ENCODE data around the gene HOXA2.
A peak's percentile ranks its signal among the peaks of the same experiment; 100 is the strongest.

HOXA2 gene

DNA sequence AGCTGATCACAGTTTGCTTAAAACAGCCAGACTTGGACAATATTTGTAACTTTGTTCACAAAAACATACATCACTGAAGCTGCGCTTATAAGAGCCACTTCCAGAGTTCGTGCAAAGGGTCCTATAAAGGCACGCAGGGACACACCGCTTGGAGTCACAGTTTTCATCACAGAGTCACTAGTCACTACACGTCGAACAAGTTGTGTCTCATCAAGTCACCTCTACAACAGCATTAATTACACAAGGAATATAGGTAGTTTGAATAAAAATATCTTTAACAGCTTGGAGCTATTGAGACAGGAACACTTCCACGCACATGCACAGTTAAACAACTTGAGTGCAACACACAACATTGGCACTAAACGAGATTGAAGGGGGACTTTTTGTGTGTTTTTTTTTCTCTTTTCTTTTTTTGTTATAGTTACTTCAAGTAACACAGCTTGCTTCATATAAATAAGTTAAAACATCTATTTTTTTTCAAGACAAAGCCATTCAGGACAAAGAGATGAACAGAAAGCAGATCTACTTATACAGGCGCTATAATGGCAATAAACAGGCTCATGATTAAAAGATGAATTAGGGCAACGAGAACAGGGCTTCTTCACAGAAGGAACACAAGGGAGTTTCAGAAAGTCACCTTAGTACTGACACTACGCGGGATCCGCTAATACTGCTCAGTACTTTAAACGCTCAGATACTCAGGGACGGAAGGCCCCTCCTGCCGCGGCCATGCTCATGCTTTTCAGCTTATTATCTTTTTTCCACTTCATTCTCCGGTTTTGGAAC, 38.8 kb upstream of the HOXA2 start:
- no peak for DNase-seq

DNA sequence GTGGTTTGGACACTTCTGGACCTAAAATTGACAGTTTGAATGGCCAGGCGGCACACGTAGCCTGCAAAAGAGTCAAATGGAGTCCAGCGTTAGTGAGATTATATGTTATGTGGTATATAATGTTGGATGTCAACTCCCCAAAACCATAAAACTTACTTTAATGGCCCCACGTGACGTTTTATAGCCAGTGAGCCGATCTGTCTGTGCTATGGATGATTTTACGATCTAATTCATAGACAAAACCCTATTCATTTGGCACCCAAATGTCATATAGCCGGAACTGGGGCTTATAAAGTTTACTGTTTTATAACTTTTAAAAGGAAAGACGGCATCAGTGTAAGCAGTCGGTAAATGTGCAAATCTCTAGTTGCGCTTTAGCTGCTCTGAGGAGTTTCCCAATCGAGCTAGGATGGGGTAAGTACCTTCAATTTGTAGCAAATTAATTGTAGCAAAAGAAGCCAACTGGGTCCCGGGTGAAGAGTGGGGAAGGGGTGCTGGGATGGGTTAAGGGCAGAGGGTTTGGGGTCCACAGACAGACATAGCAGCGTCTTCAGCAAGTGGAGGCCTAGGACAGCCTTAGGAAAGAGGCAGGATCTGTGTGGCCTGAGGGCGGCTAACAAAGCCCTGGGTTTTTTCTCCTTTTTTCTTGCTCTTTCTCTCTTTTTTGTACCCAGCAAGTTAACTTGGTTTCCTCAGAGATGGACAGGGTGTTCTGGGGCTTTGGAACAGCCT, 37.8 kb upstream of the HOXA2 start:
- DNase-seq = no peak

DNA sequence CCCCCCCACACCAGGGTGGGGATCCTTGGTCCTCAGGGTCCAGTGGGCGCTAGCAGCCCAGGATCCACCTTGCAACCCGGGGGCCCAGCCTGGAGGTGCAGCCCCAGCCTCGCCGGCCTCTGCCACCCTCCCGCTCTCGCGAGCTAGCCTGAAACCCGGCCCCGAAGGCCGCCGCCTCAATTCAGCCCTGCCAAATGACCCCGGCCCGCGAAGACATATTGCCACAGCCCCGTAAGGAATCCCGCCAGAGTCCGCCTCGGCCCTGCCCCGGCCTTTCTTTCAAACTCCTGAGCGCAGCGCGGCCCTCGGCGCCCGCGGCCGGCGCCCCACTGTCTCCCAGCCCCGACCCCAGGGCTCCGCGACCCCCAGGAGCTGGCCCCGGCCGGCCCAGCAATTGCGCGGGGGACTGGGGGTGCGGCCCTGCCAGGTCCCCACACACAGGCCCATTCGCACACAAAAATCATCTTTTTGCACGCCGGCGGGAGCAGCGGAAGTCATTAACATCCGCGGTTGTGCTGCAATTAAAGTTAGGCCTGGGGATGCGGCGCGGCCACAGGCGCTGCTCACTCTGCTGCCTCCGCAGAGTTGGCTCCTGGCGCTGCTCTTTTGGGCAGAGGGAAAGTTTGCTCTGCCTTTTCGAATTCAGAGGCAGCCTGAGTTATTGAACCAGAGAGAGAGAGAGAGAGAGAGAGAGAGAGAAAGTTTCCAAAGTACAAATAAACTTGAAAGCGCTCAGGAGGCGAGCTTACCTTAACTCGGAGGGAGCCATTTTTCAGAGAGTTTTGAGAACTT, 37.0 kb upstream of the HOXA2 start:
- DNase-seq = no peak

DNA sequence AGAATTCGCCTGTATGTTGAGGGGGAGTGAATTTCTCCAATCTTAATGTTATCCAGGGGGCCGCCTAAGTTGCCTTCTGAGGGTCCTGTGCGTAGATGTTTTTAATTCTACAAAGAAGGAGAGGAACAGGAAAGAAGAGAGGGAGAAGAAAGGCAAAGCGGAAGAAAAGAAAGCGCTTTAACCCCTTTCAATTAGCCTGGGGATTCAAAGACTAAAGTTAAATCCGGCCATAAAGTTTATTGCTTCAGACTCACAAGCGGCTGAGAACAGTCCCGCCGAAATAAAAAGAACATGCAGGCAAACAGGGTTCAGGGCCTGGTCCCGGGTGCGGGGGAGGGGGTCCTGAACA, 36.5 kb upstream of the HOXA2 start:
- DNase-seq = no peak

DNA sequence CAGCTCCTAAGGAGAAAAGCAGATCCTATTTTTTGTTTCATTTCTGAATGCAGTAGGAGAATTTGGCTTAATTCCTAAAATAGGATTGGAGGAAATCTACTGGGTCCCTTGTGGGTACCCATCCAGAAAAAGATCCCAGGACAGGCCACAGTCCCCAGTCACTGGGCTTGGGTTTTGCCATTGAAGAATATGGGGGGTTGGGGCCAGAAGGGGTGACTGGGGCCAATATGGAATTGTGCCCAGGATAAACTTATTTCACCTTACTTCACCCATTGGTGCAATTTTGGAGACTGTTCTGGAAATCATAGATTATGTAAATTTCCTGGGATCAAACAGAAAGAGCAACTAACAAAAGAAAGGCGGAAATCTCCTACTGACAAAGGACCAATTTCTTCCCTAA, 36.0 kb upstream of the HOXA2 start:
- DNase-seq = no peak

DNA sequence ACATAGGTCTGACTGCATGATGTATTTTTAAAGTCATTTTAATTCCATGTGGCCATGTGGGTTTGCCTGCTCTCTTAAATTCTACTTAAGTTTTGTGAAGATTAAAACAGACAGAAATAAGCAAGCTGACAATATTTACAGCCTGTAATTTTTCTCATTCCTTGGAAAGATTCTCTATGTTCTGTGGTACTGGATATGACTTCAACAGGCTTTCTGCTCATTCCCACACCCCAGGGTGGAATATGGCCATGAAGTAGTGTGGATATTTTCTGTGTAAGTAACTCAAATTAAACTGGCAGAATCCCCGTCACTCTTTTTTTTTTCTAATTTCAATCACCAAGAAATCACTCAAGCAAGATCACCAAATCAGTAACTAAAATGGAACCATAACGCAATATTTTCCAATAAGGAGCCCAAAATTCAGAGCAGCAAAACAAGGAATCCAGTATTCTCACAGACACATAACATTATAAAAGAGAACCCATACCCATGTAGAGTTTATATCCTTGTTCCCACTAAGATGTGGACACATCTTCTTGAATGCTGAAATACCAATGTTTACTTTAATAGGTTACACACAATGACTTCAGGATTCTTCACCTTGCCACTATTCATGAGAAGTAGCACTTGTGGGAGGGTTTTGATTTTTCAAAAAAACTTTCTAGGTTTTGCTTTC, 35.3 kb upstream of the HOXA2 start:
- no peak for DNase-seq

DNA sequence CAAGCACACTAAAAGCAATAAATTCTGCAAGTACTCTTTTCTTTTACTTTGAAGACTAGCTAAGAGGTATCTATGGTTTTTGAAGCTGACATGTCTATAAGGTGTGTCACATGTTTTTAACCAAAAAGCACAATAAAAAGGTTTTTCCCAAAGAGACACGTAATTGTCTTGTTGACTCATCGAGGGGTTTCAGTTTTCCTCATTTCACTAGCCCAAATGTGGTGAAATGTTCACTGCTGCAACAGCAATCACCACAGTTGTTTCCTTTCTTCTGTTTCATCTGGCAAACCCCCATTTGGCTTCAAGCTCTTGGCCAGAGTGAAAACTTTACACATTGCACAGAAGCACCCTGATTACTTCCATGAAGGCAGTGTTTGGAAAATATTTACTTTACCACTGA, 31.9 kb upstream of the HOXA2 start:
- DNase-seq = no peak

DNA sequence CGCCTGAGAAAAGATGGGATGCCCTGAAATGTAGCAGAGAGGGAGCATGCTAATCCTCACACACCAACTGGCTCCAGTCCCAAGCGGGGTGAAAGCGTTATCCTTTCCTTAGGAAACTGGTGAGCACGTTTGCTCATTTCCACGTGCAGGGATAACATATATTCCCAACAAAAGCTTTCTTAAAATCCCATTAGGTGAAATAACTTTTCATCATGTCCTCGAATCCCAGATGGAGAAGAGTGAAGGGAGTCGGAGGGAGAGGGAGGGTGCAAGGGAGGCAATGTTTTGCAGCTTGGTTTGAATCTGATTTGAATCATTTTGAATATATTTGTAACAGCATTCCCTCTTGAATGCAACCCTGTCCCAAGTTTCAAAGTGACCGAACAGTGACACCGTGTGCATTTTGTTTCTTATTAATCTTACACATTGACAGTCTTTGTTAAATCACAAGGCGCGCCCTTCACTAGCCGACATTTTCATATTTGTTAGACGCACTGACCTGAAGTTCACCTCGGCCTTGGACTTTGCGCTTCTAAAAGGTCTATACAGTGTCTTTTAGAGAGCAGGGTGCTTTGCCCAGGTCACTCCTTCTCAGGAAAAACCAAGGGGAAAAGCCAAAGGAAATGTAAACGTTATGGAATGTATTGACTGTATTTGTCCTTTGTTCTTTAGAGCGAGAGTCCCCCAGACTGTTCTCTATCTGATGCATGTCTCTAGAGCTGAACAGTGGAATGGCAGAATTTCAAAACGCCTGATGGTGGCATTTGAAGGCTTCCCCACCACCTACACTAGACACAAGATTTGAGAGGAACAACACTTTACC, 31.1 kb upstream of the HOXA2 start:
- DNase-seq = no peak

DNA sequence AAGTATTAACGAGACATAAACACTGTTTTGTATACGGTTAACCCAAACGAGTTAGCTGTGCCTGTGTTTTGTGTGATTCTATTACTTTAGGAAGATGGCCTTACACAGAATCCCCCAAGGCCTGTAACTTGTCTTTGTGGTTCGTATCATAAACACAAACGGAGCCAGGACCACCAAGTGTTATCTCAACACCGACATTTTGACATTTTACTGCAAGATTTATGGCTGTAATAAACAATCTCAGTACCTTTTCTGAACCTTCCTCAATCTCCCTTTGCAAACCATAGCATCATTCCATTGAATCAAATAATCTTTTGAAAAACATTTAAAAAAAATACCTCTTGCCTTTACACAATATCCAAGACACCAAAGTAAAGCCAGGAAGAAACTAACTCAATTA, 30.5 kb upstream of the HOXA2 start:
- no peak for DNase-seq

DNA sequence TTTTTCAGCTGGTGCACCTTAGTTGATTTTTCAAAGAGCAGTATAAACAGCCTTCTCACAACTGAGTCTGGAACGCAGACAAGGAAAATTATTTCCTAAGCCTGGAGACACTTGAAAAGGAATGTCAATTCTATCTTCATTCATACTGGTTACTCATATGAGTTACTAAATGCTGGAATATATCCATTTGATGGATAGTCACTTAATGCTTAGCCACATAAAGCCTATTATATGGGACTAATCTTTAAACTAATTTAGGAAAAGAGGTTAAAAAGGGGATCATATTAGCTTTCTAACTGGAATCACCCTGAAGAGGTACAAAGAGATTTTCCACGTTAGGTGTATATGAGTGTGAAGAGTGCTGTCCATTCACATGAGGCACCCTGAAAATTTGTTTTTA, 29.7 kb upstream of the HOXA2 start:
- DNase-seq = no peak

DNA sequence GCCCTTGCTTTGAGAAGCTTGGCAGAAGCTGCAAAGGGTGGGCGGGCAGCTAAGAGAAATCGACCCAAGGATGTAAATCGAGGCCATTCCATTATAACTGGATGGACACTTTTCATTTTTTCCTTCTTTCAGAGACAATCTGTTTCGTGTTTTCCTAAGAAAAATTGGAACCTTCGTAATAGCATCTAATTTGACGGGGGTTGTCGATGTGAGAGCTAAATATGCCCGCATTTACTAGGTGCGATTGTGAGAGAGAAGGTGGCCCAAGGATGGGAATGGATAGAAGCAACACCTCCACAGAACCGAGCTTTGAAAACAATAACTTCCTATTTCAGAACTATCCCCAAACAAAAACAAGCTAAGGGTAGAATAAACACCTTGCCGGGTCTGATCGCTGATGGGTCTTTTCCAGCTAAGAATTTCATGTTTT, 28.9 kb upstream of the HOXA2 start:
- DNase-seq = no peak

DNA sequence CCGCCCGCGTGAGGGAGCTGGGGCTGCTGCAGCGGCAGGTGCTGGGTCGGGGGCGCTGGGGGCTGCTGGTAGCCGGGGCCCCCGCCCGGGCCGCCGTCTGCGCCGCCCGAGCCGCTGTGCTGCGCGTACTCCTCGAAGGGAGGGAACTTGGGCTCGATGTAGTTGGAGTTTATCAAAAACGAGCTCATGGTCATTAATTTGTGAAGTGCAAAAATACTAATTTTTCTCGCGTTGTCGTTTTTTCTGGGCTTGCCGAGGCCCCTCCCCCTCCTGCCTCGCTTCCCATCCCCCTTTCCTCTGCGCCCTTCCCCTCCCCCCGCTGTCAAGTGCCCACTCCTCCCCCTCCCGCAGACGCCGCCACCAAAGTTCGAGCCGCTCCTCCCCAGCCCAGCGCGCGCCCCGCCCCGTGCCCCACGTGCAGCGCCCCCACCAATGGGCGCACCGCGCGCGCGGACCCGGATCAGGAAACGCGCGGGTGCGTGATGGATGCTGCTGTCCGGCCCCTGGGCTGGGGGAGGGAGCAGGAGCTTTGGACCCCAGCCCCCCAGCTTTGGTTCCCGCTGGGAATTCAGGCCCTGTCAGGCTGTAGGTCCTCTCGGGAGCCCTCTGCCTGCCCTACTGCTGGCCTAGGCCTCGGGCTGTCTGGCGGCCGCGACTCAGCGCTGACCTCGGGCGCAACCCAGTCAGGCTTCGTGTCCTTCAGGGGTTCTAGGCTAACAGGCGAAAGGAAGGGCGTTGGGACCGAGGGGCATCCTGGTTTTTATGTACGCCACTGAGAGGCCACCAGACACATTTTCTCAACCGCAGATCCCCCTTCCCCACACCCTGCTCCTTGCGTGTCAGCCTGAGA, 28.3 kb upstream of the HOXA2 start, which contains the start of gene HOXA4:
TSS of gene HOXA4 (minus strand) at position 218 of the 850 bp plus-strand sequence. CDS start at position 194, 24 bp downstream.
- peak; percentile 92 for DNase-seq

DNA sequence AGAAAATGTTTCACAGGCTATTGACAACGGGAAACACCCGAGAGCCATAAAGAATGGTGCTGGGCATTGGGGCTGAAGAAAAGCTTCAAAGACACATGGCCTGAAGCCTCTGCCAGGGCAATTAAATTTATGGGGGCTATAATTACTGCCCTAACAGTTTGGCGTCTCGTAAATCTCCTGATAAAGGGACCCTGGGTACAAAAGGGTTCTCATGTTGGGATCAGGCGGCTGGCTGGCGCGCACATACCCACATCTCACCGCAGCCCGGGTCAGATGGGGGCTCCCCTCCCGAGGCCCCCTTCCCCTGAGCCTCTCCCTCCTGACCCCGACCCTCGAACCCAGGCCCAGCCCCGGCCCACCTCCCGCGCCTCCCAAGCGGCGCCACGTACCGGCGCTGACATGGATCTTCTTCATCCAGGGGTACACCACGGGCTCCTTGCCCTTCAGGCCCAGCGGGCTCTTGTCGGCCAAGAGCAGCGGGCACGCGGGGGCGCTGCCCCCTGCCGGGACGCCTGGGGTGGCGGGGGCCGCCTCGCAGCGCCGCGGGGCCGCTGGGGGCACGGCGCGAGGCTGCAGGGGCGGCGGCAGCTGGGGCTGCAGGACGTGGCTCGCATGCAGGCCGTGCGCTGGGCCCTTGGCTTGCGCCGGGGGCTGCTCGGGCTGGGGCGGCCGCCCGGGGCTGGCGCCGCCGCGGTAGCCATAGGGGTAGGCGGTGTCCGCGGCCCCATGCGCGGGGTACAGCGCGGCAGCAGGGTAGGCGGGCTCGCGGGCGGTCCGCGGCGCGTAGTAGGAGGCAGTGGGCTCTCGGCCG, 27.5 kb upstream of the HOXA2 start:
- DNase-seq = peak; percentile 62

DNA sequence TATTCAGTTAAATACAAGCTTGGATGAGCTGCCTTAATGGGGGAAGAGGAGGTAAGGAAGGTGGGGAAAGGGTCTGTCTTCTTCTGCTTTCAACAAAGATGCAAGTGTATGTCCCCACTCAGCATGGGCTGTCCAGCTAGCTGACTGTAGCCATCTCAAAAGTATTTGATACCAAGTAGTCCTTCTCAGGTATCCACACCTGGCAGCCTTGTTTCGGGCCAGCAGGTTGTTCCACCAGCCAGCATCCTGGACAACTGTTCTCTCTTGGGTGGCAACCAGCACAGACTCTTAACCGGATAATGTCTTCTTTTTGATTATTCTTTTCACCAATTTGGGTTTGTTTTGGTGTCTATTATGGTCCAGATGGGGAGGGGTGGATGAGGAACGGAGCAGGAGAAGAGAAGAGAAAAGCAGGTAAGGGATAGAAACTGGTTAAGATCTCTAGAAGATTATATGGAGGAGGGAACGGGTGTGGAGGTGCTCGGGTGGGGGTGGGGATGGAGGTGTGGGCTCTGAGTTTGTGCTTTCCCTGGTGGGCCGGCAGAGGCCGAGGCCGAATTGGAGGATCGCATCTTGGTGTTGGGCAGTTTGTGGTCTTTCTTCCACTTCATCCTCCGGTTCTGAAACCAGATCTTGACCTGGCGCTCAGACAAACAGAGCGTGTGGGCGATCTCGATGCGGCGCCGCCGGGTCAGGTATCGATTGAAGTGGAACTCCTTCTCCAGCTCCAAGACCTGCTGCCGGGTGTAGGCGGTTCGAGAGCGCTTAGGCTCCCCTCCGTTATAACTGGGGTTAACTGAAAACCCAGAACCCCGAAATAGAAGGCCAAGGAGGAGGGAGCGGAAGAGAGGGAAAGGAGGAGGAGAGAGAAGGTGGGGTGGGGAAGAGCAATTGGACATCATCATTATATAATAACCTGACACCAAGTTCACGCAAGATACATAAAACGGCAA, 26.6 kb upstream of the HOXA2 start:
- DNase-seq = no peak

DNA sequence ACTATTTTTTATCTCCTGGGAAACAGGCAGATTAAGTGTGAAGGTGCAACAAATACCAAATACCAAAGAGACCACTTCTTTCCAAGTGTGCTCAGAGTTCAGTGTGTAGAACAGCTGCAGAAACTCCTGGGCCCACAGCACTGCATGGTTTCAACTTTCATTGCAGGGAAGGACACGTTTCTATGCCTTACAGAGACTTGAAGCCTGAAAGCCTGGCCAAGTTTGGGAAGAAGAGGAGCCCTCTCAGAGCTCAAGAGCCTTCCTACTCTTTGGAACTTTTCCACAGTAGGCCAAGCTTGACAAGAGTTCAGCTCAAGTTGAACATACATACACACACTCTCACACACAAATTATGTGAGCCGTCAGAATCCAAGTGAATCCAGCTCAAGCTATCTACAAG, 25.6 kb upstream of the HOXA2 start:
- no peak for DNase-seq

DNA sequence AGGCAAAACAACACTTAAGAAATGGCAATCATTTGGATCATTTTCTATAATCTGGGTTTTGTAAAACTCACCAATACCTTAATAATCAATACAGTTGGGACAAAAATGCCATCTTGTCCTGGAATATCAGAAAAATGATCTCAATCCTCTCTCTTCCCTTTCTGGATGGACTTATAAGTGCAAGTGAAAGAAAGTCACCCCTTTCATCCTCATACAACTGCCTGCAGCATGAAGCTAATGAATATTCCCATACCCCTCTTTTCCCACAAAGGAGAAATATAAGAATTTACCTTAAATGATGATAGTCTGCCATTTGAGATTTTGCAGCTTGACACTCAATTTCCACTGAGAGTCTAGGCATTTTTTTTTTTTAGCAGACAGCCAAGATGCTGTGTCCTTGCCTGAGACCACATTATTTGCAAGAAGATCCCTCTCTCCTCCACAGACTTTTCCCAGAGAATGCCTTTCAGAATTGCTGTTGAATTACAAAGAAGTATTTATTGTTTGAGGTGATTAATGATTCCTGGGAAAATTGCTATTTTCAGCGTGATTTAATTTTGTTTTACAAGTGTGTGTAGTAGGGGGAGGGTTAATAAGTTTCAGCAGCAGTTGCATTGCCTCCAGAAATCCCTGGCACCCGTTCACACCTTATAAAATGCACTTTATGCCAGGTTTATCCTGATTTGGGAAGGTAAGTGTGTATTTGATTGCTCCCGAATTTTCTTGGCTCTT, 24.3 kb upstream of the HOXA2 start:
- no peak for DNase-seq

DNA sequence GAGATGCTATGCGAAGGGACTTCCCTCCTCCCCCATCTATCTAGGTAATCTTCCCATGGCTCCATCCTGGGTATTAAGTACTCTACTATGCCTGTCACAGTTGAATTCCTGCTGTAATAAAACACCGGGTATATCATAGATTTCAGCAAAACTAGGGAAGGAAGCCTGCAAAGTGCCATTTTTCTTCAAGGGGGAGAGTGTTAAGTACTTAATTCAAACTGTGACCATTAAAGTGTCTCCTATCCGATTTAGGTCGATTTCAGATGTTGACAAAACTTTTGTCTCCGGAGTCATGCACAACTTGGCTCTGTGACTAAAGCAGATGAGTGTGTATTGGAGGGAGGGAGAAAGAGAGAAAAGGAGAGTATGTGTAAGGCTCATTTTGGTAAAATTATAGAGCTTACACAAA, 23.5 kb upstream of the HOXA2 start:
- no peak for DNase-seq

Measured in NCI-H1092 (cell line).